ENCODE data around the gene RFPL1. TPM values are rescaled to one million over a fixed set of nuclear protein-coding genes. Genes with fewer than 3 reads are reported as not detected.

The RFPL1 gene
- total RNA-seq, 1 donor from 2014 or later = not detected

GRCh38 chr22:29457730-29458129, 19.3 kb downstream of the RFPL1 start:
- no peak overlapping the region for H3K4me3 Mint-ChIP-seq (ENCODE audit: unreplicated experiment)
- peaks cover 3% of the 10 kb centered on the region for H3K27me3 Mint-ChIP-seq (ENCODE audit: unreplicated experiment)
- no peak for DNase-seq (ENCODE audit: extremely low spot score, unreplicated experiment)
- TF ChIP-seq, protein P1, sequence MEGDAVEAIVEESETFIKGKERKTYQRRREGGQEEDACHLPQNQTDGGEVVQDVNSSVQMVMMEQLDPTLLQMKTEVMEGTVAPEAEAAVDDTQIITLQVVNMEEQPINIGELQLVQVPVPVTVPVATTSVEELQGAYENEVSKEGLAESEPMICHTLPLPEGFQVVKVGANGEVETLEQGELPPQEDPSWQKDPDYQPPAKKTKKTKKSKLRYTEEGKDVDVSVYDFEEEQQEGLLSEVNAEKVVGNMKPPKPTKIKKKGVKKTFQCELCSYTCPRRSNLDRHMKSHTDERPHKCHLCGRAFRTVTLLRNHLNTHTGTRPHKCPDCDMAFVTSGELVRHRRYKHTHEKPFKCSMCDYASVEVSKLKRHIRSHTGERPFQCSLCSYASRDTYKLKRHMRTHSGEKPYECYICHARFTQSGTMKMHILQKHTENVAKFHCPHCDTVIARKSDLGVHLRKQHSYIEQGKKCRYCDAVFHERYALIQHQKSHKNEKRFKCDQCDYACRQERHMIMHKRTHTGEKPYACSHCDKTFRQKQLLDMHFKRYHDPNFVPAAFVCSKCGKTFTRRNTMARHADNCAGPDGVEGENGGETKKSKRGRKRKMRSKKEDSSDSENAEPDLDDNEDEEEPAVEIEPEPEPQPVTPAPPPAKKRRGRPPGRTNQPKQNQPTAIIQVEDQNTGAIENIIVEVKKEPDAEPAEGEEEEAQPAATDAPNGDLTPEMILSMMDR (IDR thresholded peaks at IDR 0.05) = no peak
- H3K4me1 Mint-ChIP-seq (ENCODE audit: unreplicated experiment) = no peaks in the 10 kb centered on the region
- H3K27ac Mint-ChIP-seq (ENCODE audit: unreplicated experiment) = no peak overlapping the region
- no peaks in the 10 kb centered on the region for H3K9me3 Mint-ChIP-seq (ENCODE audit: unreplicated experiment)
- no peaks in the 10 kb centered on the region for H3K36me3 Mint-ChIP-seq (ENCODE audit: unreplicated experiment)

- H3K4me1 Mint-ChIP-seq (ENCODE audit: unreplicated experiment) = no peaks in the 10 kb centered on the region
- H3K36me3 Mint-ChIP-seq (ENCODE audit: unreplicated experiment) = no peaks in the 10 kb centered on the region
- H3K27me3 Mint-ChIP-seq (ENCODE audit: unreplicated experiment) = peaks cover 3% of the 10 kb centered on the region
- DNase-seq (ENCODE audit: extremely low spot score, unreplicated experiment) = no peak
- H3K27ac Mint-ChIP-seq (ENCODE audit: unreplicated experiment) = no peak overlapping the region
- no peaks in the 10 kb centered on the region for H3K9me3 Mint-ChIP-seq (ENCODE audit: unreplicated experiment)
- TF ChIP-seq, protein P1 (IDR thresholded peaks at IDR 0.05) = no peak
- H3K4me3 Mint-ChIP-seq (ENCODE audit: unreplicated experiment) = no peak overlapping the region
Observed at GRCh38 chr22:29458551-29458950, 20.2 kb downstream of the RFPL1 start.

DNA sequence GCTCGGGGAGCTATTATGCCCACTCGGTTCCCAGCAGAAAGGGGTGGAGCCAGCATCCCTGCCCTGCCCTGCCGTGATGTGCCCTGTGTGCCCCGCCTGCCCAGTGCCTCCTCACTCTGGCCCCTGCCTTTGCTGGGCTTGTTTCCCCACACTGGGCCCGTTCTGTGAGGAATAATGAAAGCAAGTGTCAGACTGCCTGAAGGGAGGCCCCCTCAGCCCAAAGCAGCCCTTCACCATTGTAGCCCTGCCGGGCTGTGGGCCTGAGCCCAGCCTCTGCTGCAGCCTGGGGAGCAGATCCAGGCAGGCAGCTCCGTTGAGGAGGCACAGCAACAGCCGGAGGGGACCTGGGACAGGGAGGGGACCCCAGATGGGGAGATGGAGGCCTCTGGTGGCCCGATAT, 21.4 kb downstream of the RFPL1 start:
- no peaks in the 10 kb centered on the region for H3K36me3 Mint-ChIP-seq (ENCODE audit: unreplicated experiment)
- DNase-seq (ENCODE audit: extremely low spot score, unreplicated experiment) = no peak
- H3K9me3 Mint-ChIP-seq (ENCODE audit: unreplicated experiment) = no peaks in the 10 kb centered on the region
- H3K27ac Mint-ChIP-seq (ENCODE audit: unreplicated experiment) = no peak overlapping the region
- H3K27me3 Mint-ChIP-seq (ENCODE audit: unreplicated experiment) = no peaks in the 10 kb centered on the region
- no peaks in the 10 kb centered on the region for H3K4me1 Mint-ChIP-seq (ENCODE audit: unreplicated experiment)
- no peak overlapping the region for H3K4me3 Mint-ChIP-seq (ENCODE audit: unreplicated experiment)
- TF ChIP-seq, protein P1 (IDR thresholded peaks at IDR 0.05) = no peak

GRCh38 chr22:29461263-29461662, 22.9 kb downstream of the RFPL1 start:
- no peak for DNase-seq (ENCODE audit: extremely low spot score, unreplicated experiment)

DNA sequence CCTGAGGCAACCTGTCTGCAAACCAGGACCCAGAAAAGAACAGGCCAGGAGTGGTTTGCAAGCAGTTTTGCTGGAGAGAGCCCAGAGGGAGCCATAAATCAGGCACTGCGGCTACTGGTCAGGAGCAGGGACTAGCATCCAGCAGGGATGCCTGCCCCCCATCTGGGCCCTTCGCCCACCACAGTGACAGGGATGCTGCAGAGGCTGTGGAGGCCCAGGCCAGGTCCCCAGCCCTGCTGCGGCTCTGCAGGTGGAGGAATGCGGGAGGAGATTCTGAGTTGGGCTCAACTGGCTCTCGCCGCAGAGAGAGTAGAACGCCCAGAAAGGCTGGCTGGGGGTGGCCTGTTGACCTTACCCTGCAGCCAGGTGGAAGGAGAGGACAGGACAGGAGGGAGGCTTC, 25.2 kb downstream of the RFPL1 start:
- no peaks in the 10 kb centered on the region for H3K36me3 Mint-ChIP-seq (ENCODE audit: unreplicated experiment)
- H3K27me3 Mint-ChIP-seq (ENCODE audit: unreplicated experiment) = peaks cover 18% of the 10 kb centered on the region
- no peak overlapping the region for H3K4me3 Mint-ChIP-seq (ENCODE audit: unreplicated experiment)
- no peak for DNase-seq (ENCODE audit: extremely low spot score, unreplicated experiment)
- H3K9me3 Mint-ChIP-seq (ENCODE audit: unreplicated experiment) = no peaks in the 10 kb centered on the region
- H3K27ac Mint-ChIP-seq (ENCODE audit: unreplicated experiment) = no peak overlapping the region
- no peaks in the 10 kb centered on the region for H3K4me1 Mint-ChIP-seq (ENCODE audit: unreplicated experiment)
- TF ChIP-seq, protein P1 (IDR thresholded peaks at IDR 0.05) = no peak

More at GRCh38 chr22:29461263-29461662, 22.9 kb downstream of the RFPL1 start:
- Mint-ChIP-seq H3K4me3 (ENCODE audit: unreplicated experiment) (no peak overlapping the region), H3K4me1 (ENCODE audit: unreplicated experiment) (no peaks in the 10 kb centered on the region), H3K27me3 (ENCODE audit: unreplicated experiment) (peaks cover 4% of the 10 kb centered on the region), H3K36me3 (ENCODE audit: unreplicated experiment) (no peaks in the 10 kb centered on the region), H3K27ac (ENCODE audit: unreplicated experiment) (no peak overlapping the region), H3K9me3 (ENCODE audit: unreplicated experiment) (no peaks in the 10 kb centered on the region)
- TF ChIP-seq, protein P1 (IDR thresholded peaks at IDR 0.05) = no peak
